ENCODE measurements around the gene HIBADH.
A peak's percentile ranks its signal among the peaks of the same experiment; 100 is the strongest.
"Not testable (repeated sequence)": the region's sequence is repeated elsewhere in the genome, so short reads cannot be mapped to it uniquely, and the experiment has no call there.

Gene HIBADH

DNA sequence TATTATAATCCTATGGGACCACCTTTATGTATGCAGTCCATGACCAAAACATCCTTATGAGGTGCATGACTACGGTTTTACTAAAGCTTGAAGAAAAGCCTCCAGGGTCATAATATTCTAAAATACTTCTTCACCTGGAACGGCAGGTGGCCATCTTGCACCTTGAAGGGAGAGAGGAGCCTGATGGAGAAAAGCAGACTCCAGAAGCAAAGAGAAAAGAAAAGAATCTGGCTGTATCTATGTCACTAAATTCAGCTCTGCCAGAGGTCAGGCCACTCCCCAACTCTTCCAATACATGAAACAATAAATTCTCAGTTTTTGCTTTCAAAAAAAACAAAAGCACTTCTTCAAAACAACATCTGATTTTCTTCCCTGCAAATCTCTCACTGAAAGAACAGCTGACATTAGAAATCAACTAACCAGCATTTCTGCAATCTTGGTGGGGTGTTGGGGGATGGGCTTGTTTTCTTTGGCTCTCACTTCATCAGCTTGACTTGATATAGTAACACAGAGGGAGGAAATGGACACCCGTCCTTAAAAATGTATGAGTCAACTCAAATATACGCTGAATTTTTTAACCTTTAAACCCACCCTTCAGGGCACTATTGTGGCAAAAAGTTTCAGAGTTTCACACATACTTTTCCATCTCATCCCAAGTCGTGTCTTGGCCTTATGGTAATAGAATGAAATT, 21.7 kb downstream of the HIBADH start:
- peak overlapping the region in 1 of 2 donors; percentile 12 for H3K4me3 ChIP-seq (replicated peaks in 1 of 2; ENCODE audit: low read depth in 2 of 2, low read length in 2 of 2)
- no peak for TF ChIP-seq CTCF (IDR thresholded peaks at IDR 0.05; ENCODE audit: low read depth, low read length)
- peak; percentile 76 to 79 for DNase-seq (ENCODE audit: low read depth in 2 of 2)

DNA sequence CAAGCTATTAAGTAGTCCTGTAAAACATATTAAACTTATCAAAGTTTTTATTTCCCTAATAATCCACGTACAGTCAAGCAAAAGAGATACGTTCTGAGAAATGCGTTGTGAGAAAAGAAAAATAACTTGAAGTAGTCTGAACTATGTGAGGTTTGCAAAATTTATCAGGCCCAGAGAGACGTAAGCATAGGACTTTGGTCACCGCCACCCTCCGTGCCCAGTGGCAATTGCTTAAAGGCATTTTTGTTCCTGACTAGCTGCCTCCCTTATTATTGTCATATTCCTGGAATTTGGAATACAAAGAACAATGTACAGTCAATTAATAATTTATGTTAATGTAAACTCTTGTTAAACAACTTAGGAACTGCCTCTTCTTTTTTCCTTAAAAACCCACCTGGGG, 22.8 kb downstream of the HIBADH start:
- H3K4me3 ChIP-seq (replicated peaks in 1 of 2; ENCODE audit: low read depth in 2 of 2, low read length in 2 of 2), result no peak overlapping the region
- DNase-seq (ENCODE audit: low read depth in 2 of 2), result no peak
- TF ChIP-seq CTCF (IDR thresholded peaks at IDR 0.05; ENCODE audit: low read depth, low read length), result no peak

DNA sequence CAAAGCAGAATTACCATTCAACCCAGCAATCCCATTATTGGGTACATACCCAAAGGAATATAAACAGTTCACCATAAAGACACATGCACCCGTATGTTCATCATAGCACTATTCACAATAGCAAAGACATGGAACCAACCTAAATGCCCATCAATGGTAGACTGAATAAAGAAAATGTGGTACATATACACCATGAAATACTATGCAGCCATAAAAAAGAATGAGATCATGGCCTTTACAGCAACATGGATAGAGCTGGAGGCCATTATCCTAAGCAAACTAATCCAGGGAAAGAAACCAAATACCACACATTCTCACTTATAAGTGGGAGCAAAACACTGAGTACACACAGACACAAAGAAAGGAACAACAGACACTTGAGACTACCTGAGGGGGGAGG, 23.6 kb downstream of the HIBADH start:
- DNase-seq (ENCODE audit: low read depth in 2 of 2); H3K4me3 ChIP-seq (replicated peaks in 1 of 2; ENCODE audit: low read depth in 2 of 2, low read length in 2 of 2): not testable (repeated sequence)

DNA sequence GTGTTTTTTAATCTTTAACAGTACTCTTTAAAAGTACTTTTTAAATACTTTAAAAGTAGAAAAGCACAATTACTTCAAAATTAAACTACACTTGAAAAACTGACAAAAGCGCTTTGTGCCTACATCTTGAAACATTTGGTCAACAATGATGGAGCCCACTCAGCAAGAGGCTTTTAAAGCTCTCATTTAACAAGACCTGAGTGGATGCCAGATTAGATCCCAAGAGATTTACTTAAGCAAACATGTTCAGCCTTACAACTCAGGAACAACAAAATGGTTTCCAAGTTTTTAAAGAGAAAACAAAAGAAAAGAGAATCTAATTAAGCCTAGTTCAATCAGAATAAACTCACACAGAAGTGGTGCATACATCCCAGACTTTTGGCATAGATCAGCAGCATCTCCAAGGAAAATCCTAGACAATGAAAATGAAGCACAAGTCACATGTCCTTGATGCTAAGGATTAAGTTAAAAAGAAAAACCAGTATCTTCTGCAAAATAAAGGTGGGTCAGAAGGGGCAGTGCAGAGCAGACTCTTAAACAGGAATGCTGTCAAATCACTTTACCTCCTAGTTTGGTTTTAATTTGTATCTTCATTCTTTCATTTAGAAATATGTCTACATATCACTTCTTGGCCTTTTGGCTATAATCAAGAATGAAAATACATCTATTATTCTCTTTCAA, 26.2 kb downstream of the HIBADH start:
- H3K4me3 ChIP-seq (replicated peaks in 1 of 2; ENCODE audit: low read depth in 2 of 2, low read length in 2 of 2), result no peak overlapping the region
- no peak for TF ChIP-seq CTCF (IDR thresholded peaks at IDR 0.05; ENCODE audit: low read depth, low read length)
- DNase-seq (ENCODE audit: low read depth in 2 of 2), result peak; percentile 82 to 84

GRCh38 chr7:27635728-27636127, 27.0 kb downstream of the HIBADH start:
- DNase-seq (ENCODE audit: low read depth in 2 of 2), result no peak
- no peak overlapping the region for H3K4me3 ChIP-seq (replicated peaks in 1 of 2; ENCODE audit: low read depth in 2 of 2, low read length in 2 of 2)
- no peak for TF ChIP-seq CTCF (IDR thresholded peaks at IDR 0.05; ENCODE audit: low read depth, low read length)

GRCh38 chr7:27634671-27635493, 27.8 kb downstream of the HIBADH start:
- H3K4me3 ChIP-seq (replicated peaks in 1 of 2; ENCODE audit: low read depth in 2 of 2, low read length in 2 of 2), result no peak overlapping the region
- DNase-seq (ENCODE audit: low read depth in 2 of 2), result no peak
- no peak for TF ChIP-seq CTCF (IDR thresholded peaks at IDR 0.05; ENCODE audit: low read depth, low read length)

GRCh38 chr7:27633062-27633461, 29.6 kb downstream of the HIBADH start:
- no peak for TF ChIP-seq CTCF (IDR thresholded peaks at IDR 0.05; ENCODE audit: low read depth, low read length)
- DNase-seq (ENCODE audit: low read depth in 2 of 2), result no peak
- H3K4me3 ChIP-seq (replicated peaks in 1 of 2; ENCODE audit: low read depth in 2 of 2, low read length in 2 of 2), result no peak overlapping the region

Measured in cardiac fibroblast (primary cell).